Smooth muscle cell (in vitro differentiated cells): ENCODE data around the gene ATOH8. TPM values are rescaled to one million over a fixed set of nuclear protein-coding genes. Genes with fewer than 3 reads are reported as not detected.

Experiments used
- DNase-seq: peaks from one replicate; lab custom pipeline; 2025; ENCODE audit not compliant: unreplicated experiment; lab: John Stamatoyannopoulos, UW
- H2AFZ ChIP-seq: fragments of 200-600 bp; sonication (generic); 2 replicates; pipeline ENCODE4 v1.6.0; 2016; ENCODE audit warnings: antibody characterized with exemption, low read depth, mild to moderate bottlenecking
- H3F3A ChIP-seq: fragments of 200-600 bp; sonication (generic); 2 replicates; pipeline ENCODE4 v1.6.0; 2017; ENCODE audit warnings: antibody characterized with exemption, low read depth
- H3K27ac ChIP-seq: fragments of 200-600 bp; sonication (generic); 2 replicates; pipeline ENCODE4 v1.5.1; 2016; ENCODE audit warnings: low read depth, mild to moderate bottlenecking
- H3K27me3 ChIP-seq: fragments of 200-600 bp; sonication (generic); 2 replicates; pipeline ENCODE4 v1.6.1; 2016; ENCODE audit warnings: low read depth, mild to moderate bottlenecking
- H3K36me3 ChIP-seq: fragments of 200-600 bp; sonication (generic); 2 replicates; pipeline ENCODE4 v1.5.1; 2016; ENCODE audit warnings: low read depth
- H3K4me1 ChIP-seq: fragments of 200-600 bp; sonication (generic); 2 replicates; pipeline ENCODE4 v1.5.1; 2016; ENCODE audit warnings: low read depth
- H3K4me2 ChIP-seq: fragments of 200-600 bp; sonication (generic); 2 replicates; pipeline ENCODE4 v1.6.0; 2016; ENCODE audit warnings: mild to moderate bottlenecking
- H3K4me3 ChIP-seq: fragments of 200-600 bp; sonication (generic); 2 replicates; pipeline ENCODE4 v1.5.1; 2016; ENCODE audit warnings: mild to moderate bottlenecking
- H3K79me2 ChIP-seq: fragments of 200-600 bp; sonication (generic); 2 replicates; pipeline ENCODE4 v1.6.0; 2016; ENCODE audit warnings: low read depth, mild to moderate bottlenecking
- H3K9ac ChIP-seq: fragments of 200-600 bp; sonication (generic); 2 replicates; pipeline ENCODE4 v1.6.0; 2016; ENCODE audit warnings: low read depth
- H3K9me3 ChIP-seq: fragments of 200-600 bp; sonication (generic); replicated peaks from 2 replicates; pipeline ENCODE4 v1.5.1; 2016; ENCODE audit warnings: low read depth
- H4K20me1 ChIP-seq: fragments of 200-600 bp; sonication (generic); 2 replicates; pipeline ENCODE4 v1.6.0; 2016; ENCODE audit warnings: low read depth
- CTCF ChIP-seq: fragments of 200-600 bp; sonication (generic); IDR thresholded peaks from 2 replicates; pipeline ENCODE4 v1.5.1; 2017; ENCODE audit warnings: borderline replicate concordance, mild to moderate bottlenecking, antibody characterized with exemption; ENCODE audit not compliant: insufficient read depth, poor library complexity, severe bottlenecking
- WGBS: methylation state at CpG from one replicate; pipeline ENCODE4 v1.1.7; 2016; ENCODE audit warnings: low lambda C conversion rate; 5-methylcytosine and 5-hydroxymethylcytosine counted together
- polyA plus RNA-seq: library from polyadenylated mRNA; unstranded; fragments of >200 nt; fragmentation: Nextera tagmentation; extraction: Ambion mirVana; gene quantifications from 2 replicates; pipeline ENCODE4 v1.2.1, GENCODE V29; 2016
- total RNA-seq: library from RNA; depleted of rRNA; stranded (reverse); fragments of >200 nt; gene quantifications from 2 replicates; pipeline ENCODE4 v1.2.3, GENCODE V29; 2014

ATOH8 gene
- total and polyA plus RNA-seq, 2 experiments from 2014 or later = 5.2 to 6.5 TPM

GRCh38 chr2:85737481-85737880, 16.3 kb upstream of the ATOH8 start:
- H3K27me3 ChIP-seq = no peaks in the 10 kb centered on the region
- no peak for TF ChIP-seq CTCF
- DNase-seq = no peak
- H3K9ac ChIP-seq = no peak overlapping the region
- no peaks in the 10 kb centered on the region for H3K9me3 ChIP-seq
- no peaks in the 10 kb centered on the region for H3K36me3 ChIP-seq
- WGBS = 80% methylated on average over 4 of the region's 4 CpGs
- H4K20me1 ChIP-seq = no peaks in the 10 kb centered on the region
- no peaks in the 10 kb centered on the region for H3K79me2 ChIP-seq
- H3K4me1 ChIP-seq = peaks cover 12% of the 10 kb centered on the region
- H3F3A ChIP-seq = no peaks in the 10 kb centered on the region
- H2AFZ ChIP-seq = no peak overlapping the region
- no peak overlapping the region for H3K4me3 ChIP-seq
- no peak overlapping the region for H3K27ac ChIP-seq
- no peak overlapping the region for H3K4me2 ChIP-seq

GRCh38 chr2:85737961-85738360, 15.8 kb upstream of the ATOH8 start:
- Histone ChIP-seq H2AFZ (no peak overlapping the region), H4K20me1 (no peaks in the 10 kb centered on the region), H3K36me3 (no peaks in the 10 kb centered on the region), H3K79me2 (no peaks in the 10 kb centered on the region), H3K9ac (no peak overlapping the region), H3F3A (no peaks in the 10 kb centered on the region), H3K4me1 (peaks cover 17% of the 10 kb centered on the region), H3K4me3 (no peak overlapping the region), H3K4me2 (no peak overlapping the region), H3K9me3 (no peaks in the 10 kb centered on the region), H3K27me3 (no peaks in the 10 kb centered on the region), H3K27ac (no peak overlapping the region)
- DNase-seq = no peak
- TF ChIP-seq CTCF = no peak
- 91% methylated on average over 4 of the region's 4 CpGs for WGBS

- Histone ChIP-seq H3K27me3 (no peaks in the 10 kb centered on the region), H4K20me1 (no peaks in the 10 kb centered on the region), H3K9ac (no peak overlapping the region), H3K4me3 (no peak overlapping the region), H3K36me3 (no peaks in the 10 kb centered on the region), H3K4me1 (peaks cover 27% of the 10 kb centered on the region), H3K9me3 (no peaks in the 10 kb centered on the region), H3K27ac (no peak overlapping the region), H2AFZ (no peak overlapping the region), H3K4me2 (no peak overlapping the region), H3F3A (no peaks in the 10 kb centered on the region), H3K79me2 (no peaks in the 10 kb centered on the region)
- TF ChIP-seq CTCF = no peak
- WGBS = 93% methylated on average over 4 of the region's 4 CpGs
- DNase-seq = no peak
Measured at GRCh38 chr2:85740193-85740592, 13.6 kb upstream of the ATOH8 start.

- no peak overlapping the region for H3K9ac ChIP-seq
- 87% methylated on average over 9 of the region's 9 CpGs for WGBS
Measured at GRCh38 chr2:85741211-85741832, 12.5 kb upstream of the ATOH8 start.

More at GRCh38 chr2:85741211-85741832, 12.5 kb upstream of the ATOH8 start:
- H3K27ac ChIP-seq = no peak overlapping the region
- TF ChIP-seq CTCF = no peak
- H2AFZ ChIP-seq = no peak overlapping the region
- H3K79me2 ChIP-seq = no peaks in the 10 kb centered on the region
- no peaks in the 10 kb centered on the region for H3K36me3 ChIP-seq
- H3K9me3 ChIP-seq = no peaks in the 10 kb centered on the region
- no peak overlapping the region for H3K4me2 ChIP-seq
- H3K4me3 ChIP-seq = no peak overlapping the region
- no peaks in the 10 kb centered on the region for H4K20me1 ChIP-seq
- DNase-seq = no peak
- H3K27me3 ChIP-seq = peaks cover 1% of the 10 kb centered on the region
- H3F3A ChIP-seq = no peaks in the 10 kb centered on the region
- H3K4me1 ChIP-seq = peaks cover 31% of the 10 kb centered on the region
